GM03348 (cell line): ENCODE results near the gene KLHDC8A.
A peak's percentile ranks its signal among the peaks of the same experiment; 100 is the strongest.
"Not testable (repeated sequence)": the region's sequence is repeated elsewhere in the genome, so short reads cannot be mapped to it uniquely, and the experiment has no call there.

ENCODE experiments used
- DNase-seq: peaks from one replicate; pipeline ENCODE4 v3.0.0; 2012; ENCODE audit warnings: low spot score

The KLHDC8A gene, protein sequence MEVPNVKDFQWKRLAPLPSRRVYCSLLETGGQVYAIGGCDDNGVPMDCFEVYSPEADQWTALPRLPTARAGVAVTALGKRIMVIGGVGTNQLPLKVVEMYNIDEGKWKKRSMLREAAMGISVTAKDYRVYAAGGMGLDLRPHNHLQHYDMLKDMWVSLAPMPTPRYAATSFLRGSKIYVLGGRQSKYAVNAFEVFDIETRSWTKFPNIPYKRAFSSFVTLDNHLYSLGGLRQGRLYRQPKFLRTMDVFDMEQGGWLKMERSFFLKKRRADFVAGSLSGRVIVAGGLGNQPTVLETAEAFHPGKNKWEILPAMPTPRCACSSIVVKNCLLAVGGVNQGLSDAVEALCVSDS

GRCh38 chr1:205356440-205357139 lies at the start of gene KLHDC8A:
Gene KLHDC8A (minus strand): TSS chr1:205356922. CDS start chr1:205343604, 13,318 bp downstream.
- DNase-seq, result no peak

DNA sequence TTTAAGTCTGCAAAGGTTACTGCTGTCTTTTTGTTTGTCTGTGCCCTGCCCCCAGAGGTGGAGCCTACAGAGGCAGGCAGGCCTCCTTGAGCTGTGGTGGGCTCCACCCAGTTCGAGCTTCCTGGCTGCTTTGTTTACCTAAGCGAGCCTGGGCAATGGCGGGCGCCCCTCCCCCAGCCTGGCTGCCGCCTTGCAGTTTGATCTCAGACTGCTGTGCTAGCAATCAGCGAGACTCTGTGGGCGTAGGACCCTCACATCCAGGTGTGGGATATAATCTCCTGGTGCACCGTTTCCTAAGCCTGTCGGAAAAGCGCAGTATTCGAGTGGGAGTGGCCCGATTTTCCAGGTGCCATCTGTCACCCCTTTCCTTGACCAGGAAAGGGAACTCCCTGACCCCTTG lies 49.5 kb upstream of the KLHDC8A start:
- not testable (repeated sequence) for DNase-seq

DNA sequence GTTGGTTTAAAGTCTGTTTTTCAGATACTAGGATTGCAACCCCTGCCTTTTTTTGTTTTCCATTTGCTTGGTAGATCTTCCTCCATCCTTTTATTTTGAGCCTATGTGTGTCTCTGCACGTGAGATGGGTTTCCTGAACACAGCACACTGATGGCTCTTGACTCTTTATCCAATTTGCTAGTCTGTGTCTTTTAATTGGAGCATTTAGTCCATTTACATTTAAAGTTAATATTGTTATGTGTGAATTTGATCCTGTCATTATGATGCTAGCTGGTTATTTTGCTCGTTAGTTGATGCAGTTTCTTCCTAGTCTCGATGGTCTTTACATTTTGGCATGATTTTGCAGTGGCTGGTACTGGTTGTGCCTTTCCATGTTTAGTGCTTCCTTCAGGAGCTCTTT lies 47.8 kb upstream of the KLHDC8A start:
- not testable (repeated sequence) for DNase-seq

DNA sequence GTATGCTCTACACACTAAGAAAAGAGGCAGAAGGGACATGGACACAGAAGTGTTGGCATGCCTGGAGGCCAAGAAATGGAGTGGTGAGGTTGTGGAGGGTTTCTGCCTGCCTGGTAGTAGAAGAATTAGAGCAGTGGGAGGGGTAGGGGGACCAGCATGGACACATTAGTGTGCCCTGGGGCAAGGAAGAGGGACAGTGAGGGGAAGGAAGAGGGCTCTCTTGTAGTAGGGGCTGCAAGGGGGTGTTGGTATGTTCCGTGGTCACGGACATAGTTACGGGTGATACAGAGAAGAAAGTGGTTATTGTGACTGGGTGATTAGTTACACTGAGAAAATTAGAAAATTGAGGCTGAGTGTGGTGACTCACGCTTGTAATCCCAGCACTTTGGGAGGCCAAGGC lies 41.9 kb upstream of the KLHDC8A start:
- no peak for DNase-seq

DNA sequence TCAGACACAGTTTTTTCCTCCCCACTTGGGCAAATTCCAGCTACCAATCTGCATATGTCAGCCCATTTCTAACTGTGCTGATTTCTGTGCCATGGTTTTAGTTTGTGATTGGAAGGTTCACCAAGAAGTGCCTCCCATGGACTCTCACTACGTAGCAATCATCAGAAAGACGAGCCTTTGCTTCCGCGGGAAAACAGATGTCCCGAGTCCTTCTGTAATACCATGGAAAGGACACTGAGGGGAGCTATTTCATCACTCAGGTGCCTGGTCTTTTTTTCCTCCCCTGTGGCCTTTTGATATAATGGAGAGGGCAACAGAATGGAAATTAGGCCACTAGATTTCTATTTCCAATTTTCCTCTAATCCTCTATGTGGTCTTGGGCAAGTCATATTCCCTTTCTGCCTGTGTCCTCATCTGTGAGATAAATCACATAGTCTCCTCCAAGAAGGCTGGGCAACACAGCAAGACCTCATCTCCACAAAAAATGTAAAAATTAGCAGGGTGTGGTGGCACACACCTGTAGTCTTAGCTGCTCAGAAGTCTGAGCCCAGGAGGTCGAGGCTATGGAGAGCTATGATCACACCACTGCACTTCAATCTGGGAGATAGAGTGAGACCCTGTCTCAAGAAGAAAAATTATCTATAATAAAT lies 40.4 kb upstream of the KLHDC8A start:
- peak; percentile 43 for DNase-seq

- DNase-seq, result no peak
Measured at GRCh38 chr1:205395616-205396015, 38.9 kb upstream of the KLHDC8A start.

DNA sequence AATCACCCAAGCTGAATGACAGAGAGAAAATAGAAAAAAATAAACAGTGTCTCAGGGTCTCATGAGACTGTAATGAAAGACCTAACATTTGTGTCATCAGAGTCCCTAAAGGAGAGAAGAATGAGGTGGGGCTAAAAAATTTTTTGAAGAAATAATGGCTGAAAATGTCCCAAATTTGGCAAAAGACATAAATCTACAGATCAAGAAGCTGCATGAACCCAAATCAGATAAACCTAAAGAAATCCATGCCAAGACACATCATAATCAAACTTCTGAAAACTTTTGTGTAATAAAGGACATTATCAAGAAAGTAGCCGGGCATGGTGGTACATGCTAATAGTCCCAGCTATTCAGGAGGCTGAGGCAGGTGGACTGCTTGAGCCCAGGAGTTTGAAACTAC lies 35.9 kb upstream of the KLHDC8A start:
- DNase-seq, result no peak

DNA sequence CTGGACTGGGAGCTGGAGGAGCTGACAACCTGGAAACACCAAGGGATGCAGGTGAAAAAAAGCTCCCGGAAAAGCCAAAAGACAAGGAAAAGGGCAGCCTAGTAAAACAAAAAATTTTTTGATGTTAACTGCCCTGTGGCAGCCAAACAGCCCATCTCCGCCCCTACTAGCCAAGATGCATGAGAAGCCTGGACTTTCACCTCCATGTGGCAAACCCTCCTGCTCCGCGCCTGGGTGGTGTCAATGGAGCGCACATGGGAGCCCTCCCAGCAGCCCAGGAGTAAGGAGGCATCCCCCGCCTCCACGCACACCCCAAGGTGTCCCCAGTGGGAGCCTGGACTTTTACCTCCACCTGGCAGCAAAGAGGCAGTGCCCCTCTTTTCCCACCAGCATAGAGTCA lies 34.7 kb upstream of the KLHDC8A start:
- no peak for DNase-seq

- no peak for DNase-seq
Measured at GRCh38 chr1:205387845-205388244, 31.1 kb upstream of the KLHDC8A start.

DNA sequence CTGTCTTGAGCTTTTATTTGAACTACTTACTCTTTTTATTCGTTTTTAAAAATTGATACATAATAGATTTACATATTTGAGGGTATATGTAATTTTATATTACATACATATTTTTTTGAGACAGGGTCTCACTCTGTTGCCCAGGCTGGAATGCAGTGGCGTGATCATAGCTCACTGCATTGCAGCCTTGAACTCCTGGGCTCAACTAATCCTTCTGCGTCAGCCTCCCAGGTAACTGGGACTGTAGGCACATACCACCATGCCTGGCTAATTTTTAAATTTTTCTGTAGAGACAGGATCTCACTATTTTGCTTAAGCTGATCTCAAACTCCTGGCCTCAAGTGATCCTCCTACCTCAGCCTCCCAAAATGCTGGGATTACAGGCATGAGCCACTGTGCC lies 26.3 kb upstream of the KLHDC8A start:
- DNase-seq, result not testable (repeated sequence)

- DNase-seq, result no peak
Measured at GRCh38 chr1:205382561-205382960, 25.8 kb upstream of the KLHDC8A start.

GRCh38 chr1:205381305-205381704 lies 24.6 kb upstream of the KLHDC8A start:
- DNase-seq, result no peak

DNA sequence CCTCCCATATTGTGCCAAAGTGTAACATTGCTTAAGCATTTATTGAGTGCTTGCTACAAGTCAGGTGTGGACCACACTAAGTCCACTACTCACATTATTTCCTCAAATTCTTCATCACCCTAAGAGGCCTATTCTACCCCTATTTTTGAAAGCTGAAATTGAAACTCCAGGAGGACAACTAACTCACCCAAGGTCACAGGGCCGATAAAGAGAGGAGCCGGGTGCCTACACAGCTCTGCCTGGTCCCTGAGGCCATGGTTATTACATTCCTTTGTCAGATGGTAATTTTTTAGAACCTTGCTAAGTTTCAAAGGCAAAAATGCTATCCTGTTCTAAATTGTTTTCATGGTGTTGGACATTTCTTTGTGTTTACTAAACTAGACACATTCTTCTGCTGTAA lies 24.2 kb upstream of the KLHDC8A start:
- no peak for DNase-seq

- no peak for DNase-seq
Measured at GRCh38 chr1:205379056-205379455, 22.3 kb upstream of the KLHDC8A start.

- no peak for DNase-seq
Measured at GRCh38 chr1:205377355-205377754, 20.6 kb upstream of the KLHDC8A start.

DNA sequence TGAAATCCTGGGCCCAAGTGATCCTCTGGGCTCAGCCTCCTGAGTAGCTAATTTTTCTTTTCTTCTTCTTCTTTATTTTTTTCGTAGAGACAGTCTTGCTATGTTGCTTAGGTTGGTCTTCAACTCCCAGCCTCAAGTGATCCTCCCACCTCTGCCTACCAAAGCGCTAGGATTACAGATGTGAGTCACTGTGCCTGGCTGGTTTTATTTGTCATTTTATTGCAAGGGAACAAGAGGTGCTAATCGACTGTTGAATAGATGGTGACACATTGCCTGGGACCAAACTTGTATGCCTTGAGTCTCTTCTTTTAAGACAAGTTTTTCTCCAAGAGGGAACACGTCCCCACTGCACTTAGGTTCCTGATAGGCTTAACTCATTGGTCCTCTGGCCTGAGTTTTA lies 20.0 kb upstream of the KLHDC8A start:
- DNase-seq, result no peak

GRCh38 chr1:205375835-205376545 lies 19.3 kb upstream of the KLHDC8A start:
- DNase-seq, result peak; percentile 83

- peak; percentile 59 for DNase-seq
Measured at GRCh38 chr1:205374210-205375078, 17.7 kb upstream of the KLHDC8A start.

DNA sequence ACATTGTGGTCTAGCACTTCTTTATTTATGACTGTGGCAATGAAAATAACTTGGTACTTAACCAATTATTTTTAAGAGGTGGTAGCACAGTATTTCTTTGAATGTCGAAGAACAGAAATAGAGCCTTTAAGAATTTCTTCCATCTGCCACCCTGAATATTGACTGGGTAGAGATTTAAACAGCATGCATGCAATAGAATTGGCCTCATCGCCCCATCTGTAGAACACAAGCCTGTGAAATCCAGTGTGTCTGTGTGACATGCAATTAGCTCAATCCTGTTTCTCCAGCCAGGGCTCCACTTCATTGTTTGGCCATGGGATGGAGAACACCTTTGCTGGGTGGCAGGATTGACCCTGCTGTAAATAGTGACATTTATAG lies 17.1 kb upstream of the KLHDC8A start:
- no peak for DNase-seq

- no peak for DNase-seq
Measured at GRCh38 chr1:205373022-205373797, 16.5 kb upstream of the KLHDC8A start.
